Mucosa of stomach (tissue), 1 donor: ENCODE measurements around the gene ARHGAP40.
A peak's percentile ranks its signal among the peaks of the same experiment; 100 is the strongest.

ENCODE experiments used
- H3K27me3 ChIP-seq: one replicate; pipeline ENCODE4 v1.7.0; 2013; ENCODE audit warnings: mild to moderate bottlenecking, low read length; ENCODE audit not compliant: control insufficient read depth, insufficient read depth
- H3K36me3 ChIP-seq: one replicate; pipeline ENCODE4 v1.7.0; 2013; ENCODE audit warnings: low read length; ENCODE audit not compliant: control insufficient read depth, insufficient read depth
- H3K4me1 ChIP-seq: one replicate; pipeline ENCODE4 v1.7.0; 2013; ENCODE audit warnings: mild to moderate bottlenecking, low read length; ENCODE audit not compliant: control insufficient read depth, insufficient read depth
- H3K4me3 ChIP-seq: one replicate; pipeline ENCODE4 v1.7.0; 2013; ENCODE audit warnings: low read length
- H3K9ac ChIP-seq: one replicate; pipeline ENCODE4 v1.7.0; 2013; ENCODE audit warnings: mild to moderate bottlenecking, low read length, moderate library complexity
- H3K9me3 ChIP-seq: one replicate; pipeline ENCODE4 v1.7.0; 2013; ENCODE audit warnings: mild to moderate bottlenecking, low read length, moderate library complexity; ENCODE audit not compliant: control insufficient read depth
- donor health status: Pancreatic carcinoma.

The ARHGAP40 gene

GRCh38 chr20:38601216-38602184 lies at the start of gene ARHGAP40:
Gene ARHGAP40 (plus strand): TSS chr20:38601809.
- H3K9ac ChIP-seq, result peak within 1 kb of the TSS; percentile 43
- peaks cover 9% of the 10 kb centered on the region for H3K4me1 ChIP-seq
- H3K36me3 ChIP-seq, result no peaks in the 10 kb centered on the region
- H3K27me3 ChIP-seq, result peaks cover 21% of the 10 kb centered on the region
- H3K4me3 ChIP-seq, result no peak within 1 kb of the TSS
- no peaks in the 10 kb centered on the region for H3K9me3 ChIP-seq

DNA sequence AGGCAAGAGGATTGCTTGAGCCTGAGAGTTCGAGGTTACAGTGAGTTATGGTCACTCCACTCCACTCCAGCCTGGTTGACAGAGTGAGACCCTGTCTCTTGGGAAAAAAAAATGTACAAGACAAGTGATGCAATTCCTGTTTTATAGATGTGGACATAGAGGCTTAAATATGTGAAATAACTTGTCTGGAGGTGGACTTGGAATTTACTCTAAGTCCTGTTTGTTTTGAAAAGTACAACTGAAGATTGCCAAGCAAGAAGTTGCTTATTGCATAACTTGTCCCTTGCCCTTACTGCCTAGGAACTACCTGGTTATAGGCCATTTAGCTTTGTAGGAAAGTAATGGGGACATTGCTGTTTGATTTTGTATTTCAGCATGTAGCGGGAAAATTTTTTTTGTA lies 46.6 kb upstream of the ARHGAP40 start:
- Histone ChIP-seq H3K27me3 (no peaks in the 10 kb centered on the region), H3K9ac (no peak overlapping the region), H3K4me1 (no peaks in the 10 kb centered on the region), H3K36me3 (peaks cover 7% of the 10 kb centered on the region), H3K9me3 (no peaks in the 10 kb centered on the region), H3K4me3 (no peak overlapping the region)

GRCh38 chr20:38555395-38555794 lies 46.2 kb upstream of the ARHGAP40 start:
- Histone ChIP-seq H3K9ac (no peak overlapping the region), H3K36me3 (peaks cover 7% of the 10 kb centered on the region), H3K4me1 (no peaks in the 10 kb centered on the region), H3K27me3 (no peaks in the 10 kb centered on the region), H3K9me3 (no peaks in the 10 kb centered on the region), H3K4me3 (no peak overlapping the region)

- Histone ChIP-seq H3K4me3 (no peak overlapping the region), H3K9me3 (no peaks in the 10 kb centered on the region), H3K36me3 (peaks cover 7% of the 10 kb centered on the region), H3K9ac (no peak overlapping the region), H3K4me1 (no peaks in the 10 kb centered on the region), H3K27me3 (no peaks in the 10 kb centered on the region)
Observed at GRCh38 chr20:38557174-38557573, 44.4 kb upstream of the ARHGAP40 start.

- no peaks in the 10 kb centered on the region for H3K27me3 ChIP-seq
- H3K9me3 ChIP-seq, result no peaks in the 10 kb centered on the region
- no peaks in the 10 kb centered on the region for H3K4me1 ChIP-seq
- H3K36me3 ChIP-seq, result no peaks in the 10 kb centered on the region
- no peak overlapping the region for H3K9ac ChIP-seq
- H3K4me3 ChIP-seq, result no peak overlapping the region
Observed at GRCh38 chr20:38558596-38559360, 42.8 kb upstream of the ARHGAP40 start.

DNA sequence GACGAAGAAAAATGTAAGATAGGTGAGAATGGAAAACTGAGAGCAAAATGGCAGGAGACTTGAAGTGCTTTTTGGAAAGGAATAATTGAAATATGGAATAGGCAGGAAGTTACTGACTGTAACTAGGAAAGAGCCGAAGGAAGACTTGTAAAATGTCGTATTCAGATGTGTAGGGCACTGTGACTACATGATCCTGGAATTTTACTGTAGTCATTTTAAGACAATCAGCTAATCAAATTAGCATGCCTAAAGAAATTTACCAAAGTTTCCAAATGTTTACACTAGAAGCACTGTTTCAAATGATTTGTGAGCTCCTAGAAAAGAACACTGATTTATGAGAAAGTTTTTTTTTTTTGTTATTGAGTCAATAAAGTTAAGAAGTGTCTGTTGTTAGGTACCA lies 41.8 kb upstream of the ARHGAP40 start:
- H3K9ac ChIP-seq, result no peak overlapping the region

DNA sequence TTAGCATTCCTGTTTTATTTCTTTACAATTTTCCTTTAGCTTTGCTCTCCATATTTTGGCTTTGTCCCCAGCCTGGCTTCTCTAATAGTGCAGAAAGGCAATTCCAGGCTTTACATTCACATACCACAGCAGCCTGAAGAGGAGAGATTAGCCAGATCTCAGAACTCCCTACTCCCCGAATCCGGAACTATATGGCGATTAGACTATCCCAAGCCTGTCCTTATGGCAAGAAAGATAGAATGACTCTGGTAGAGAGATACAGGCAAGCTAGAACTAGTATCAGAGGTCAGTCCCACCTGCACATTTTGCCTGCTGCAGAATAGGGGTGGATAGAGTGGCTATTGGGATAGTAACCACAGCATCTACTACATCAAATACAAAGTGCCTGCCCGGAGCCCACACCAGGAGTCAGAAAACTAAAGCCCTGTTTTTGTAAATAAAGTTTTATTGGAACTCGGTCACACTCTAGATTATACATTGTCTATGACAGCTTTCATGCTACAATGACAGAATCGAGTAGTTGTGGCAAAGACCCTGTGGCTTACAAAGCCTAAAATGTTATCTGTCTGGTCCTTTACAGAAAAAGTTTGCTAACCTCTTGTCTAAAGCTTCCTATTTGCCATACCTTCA lies 37.7 kb upstream of the ARHGAP40 start:
- Histone ChIP-seq H3K36me3 (no peaks in the 10 kb centered on the region), H3K4me1 (no peaks in the 10 kb centered on the region), H3K9me3 (no peaks in the 10 kb centered on the region), H3K9ac (no peak overlapping the region), H3K4me3 (no peak overlapping the region), H3K27me3 (no peaks in the 10 kb centered on the region)

More for the DNA sequence above, 41.8 kb upstream of the ARHGAP40 start:
- Histone ChIP-seq H3K9me3 (no peaks in the 10 kb centered on the region), H3K27me3 (no peaks in the 10 kb centered on the region), H3K4me3 (no peak overlapping the region), H3K4me1 (no peaks in the 10 kb centered on the region), H3K36me3 (no peaks in the 10 kb centered on the region)

- Histone ChIP-seq H3K9me3 (no peaks in the 10 kb centered on the region), H3K9ac (no peak overlapping the region)
Observed at GRCh38 chr20:38564680-38565079, 36.9 kb upstream of the ARHGAP40 start.

GRCh38 chr20:38566036-38566598 lies 35.5 kb upstream of the ARHGAP40 start:
- no peak overlapping the region for H3K9ac ChIP-seq
- no peaks in the 10 kb centered on the region for H3K36me3 ChIP-seq
- H3K27me3 ChIP-seq, result no peaks in the 10 kb centered on the region
- H3K4me3 ChIP-seq, result no peak overlapping the region
- H3K4me1 ChIP-seq, result no peaks in the 10 kb centered on the region
- H3K9me3 ChIP-seq, result no peaks in the 10 kb centered on the region

More at GRCh38 chr20:38564680-38565079, 36.9 kb upstream of the ARHGAP40 start:
- Histone ChIP-seq H3K4me1 (no peaks in the 10 kb centered on the region), H3K36me3 (no peaks in the 10 kb centered on the region), H3K27me3 (no peaks in the 10 kb centered on the region), H3K4me3 (no peak overlapping the region)

- no peaks in the 10 kb centered on the region for H3K36me3 ChIP-seq
- H3K4me1 ChIP-seq, result no peaks in the 10 kb centered on the region
Observed at GRCh38 chr20:38569747-38570525, 31.7 kb upstream of the ARHGAP40 start.

GRCh38 chr20:38573413-38573812 lies 28.2 kb upstream of the ARHGAP40 start:
- Histone ChIP-seq H3K27me3 (no peaks in the 10 kb centered on the region), H3K9me3 (no peaks in the 10 kb centered on the region), H3K36me3 (no peaks in the 10 kb centered on the region), H3K9ac (no peak overlapping the region), H3K4me1 (no peaks in the 10 kb centered on the region), H3K4me3 (no peak overlapping the region)

More at GRCh38 chr20:38569747-38570525, 31.7 kb upstream of the ARHGAP40 start:
- Histone ChIP-seq H3K9ac (no peak overlapping the region), H3K27me3 (no peaks in the 10 kb centered on the region), H3K4me3 (no peak overlapping the region), H3K9me3 (no peaks in the 10 kb centered on the region)
